ENCODE data around the gene AP2B1.
A peak's percentile ranks its signal among the peaks of the same experiment; 100 is the strongest.

AP2B1 gene

DNA sequence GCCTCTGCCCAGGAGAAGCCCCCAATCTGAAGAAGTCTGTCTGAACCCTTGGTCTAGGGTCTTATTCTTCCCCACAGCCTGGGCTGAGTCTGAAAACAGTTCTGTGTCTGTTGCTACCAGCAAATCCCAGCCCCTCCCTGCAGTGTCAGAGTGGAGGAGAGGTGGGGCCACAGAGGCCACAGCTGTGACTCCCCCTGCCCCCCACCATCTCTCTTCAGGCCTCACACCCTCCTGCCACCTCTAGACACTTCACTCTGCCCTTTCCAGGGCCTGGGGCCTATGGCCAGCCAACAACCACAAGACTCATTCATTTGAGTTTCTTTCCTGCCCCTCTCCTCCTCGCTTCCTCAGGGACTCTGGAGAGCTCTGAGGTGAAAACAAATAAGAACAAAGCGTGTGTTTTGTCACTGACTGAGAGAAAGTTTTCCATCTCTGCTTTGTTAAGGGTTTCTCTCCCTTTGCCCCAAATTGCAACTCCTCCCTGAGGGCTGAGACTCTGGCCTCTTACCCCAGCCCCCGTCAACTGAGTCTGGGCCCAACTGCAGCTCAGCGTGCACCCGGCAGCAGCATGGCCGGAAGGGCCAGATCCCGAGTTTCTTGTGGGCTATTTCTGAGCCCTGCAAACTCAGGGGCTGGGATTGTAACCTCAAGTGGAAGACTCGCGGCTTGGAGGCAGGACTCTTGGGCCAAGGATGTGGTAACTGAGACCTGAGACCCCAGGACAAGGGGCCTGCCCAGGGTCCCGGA, 186.7 kb downstream of the AP2B1 start:
- Histone ChIP-seq H3K4me1 (ENCODE audit: control insufficient read depth in 2 of 2, insufficient read depth in 2 of 2, low read length in 2 of 2) (peaks cover 28 to 29% of the 10 kb centered on the region in 2 donors), H3K27me3 (ENCODE audit: control insufficient read depth in 2 of 2, insufficient read depth in 2 of 2, low read length in 2 of 2) (no peaks in the 10 kb centered on the region), H3K36me3 (ENCODE audit: control insufficient read depth in 2 of 2, insufficient read depth in 2 of 2, low read length in 2 of 2) (peaks cover 2 to 4% of the 10 kb centered on the region in 2 donors), H3K9ac (ENCODE audit: low read depth in 1 of 2, low read length in 2 of 2) (peak overlapping the region in 1 of 2 donors; percentile 45), H3K4me3 (ENCODE audit: low read length in 2 of 2) (no peak overlapping the region), H3K27ac (ENCODE audit: low read depth in 2 of 2, low read length in 2 of 2) (peak overlapping the region; percentile 65 to 78), H3K9me3 (ENCODE audit: control insufficient read depth in 2 of 2, low read length in 2 of 2) (no peaks in the 10 kb centered on the region)

DNA sequence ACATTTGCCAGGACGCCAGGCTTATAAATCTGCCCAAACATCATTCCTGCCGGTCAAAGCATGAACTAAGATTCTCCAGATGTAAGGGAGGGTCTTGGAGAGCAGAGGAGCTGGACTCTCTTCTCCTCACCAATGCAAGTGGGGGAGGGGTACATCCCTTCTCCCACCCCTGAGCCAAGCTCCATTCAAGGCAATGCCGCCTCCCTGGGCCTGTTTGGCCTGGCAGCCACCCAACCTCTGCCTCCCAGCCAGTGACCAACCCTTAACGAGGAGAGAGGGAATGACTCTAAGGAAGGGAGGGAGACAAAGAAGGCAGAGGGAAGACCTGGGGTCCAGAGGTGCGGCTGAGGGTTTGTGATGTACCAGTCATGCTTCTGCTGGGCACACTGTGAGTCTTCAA, 187.4 kb downstream of the AP2B1 start:
- H3K9me3 ChIP-seq (ENCODE audit: control insufficient read depth in 2 of 2, low read length in 2 of 2), result no peaks in the 10 kb centered on the region
- H3K4me1 ChIP-seq (ENCODE audit: control insufficient read depth in 2 of 2, insufficient read depth in 2 of 2, low read length in 2 of 2), result peaks cover 28 to 29% of the 10 kb centered on the region in 2 donors
- H3K27ac ChIP-seq (ENCODE audit: low read depth in 2 of 2, low read length in 2 of 2), result peak overlapping the region; percentile 65 to 78
- H3K4me3 ChIP-seq (ENCODE audit: low read length in 2 of 2), result peak overlapping the region in 1 of 2 donors; percentile 9
- H3K9ac ChIP-seq (ENCODE audit: low read depth in 1 of 2, low read length in 2 of 2), result peak overlapping the region; percentile 17 to 45
- no peaks in the 10 kb centered on the region for H3K27me3 ChIP-seq (ENCODE audit: control insufficient read depth in 2 of 2, insufficient read depth in 2 of 2, low read length in 2 of 2)
- H3K36me3 ChIP-seq (ENCODE audit: control insufficient read depth in 2 of 2, insufficient read depth in 2 of 2, low read length in 2 of 2), result peaks cover 5 to 7% of the 10 kb centered on the region in 2 donors

DNA sequence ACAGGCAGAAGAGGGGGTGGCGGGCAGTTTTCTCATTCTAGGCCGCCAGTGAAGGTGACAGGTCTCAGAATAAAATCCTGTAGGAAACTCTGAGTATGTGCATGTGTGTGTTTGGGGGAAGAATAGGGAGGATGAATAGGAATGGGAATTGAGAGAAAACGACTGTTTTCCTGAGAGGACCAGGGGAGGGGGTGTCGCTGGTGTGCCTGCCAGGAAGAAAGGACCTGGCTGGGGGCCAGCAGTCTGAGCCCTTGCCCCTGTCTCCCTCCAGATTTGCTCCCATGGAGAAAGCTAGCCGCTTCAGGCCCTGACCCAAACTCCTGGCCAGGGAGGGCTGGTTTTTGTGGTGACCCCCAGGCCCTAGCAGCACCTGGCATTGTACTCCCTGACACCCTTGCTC, 187.9 kb downstream of the AP2B1 start:
- H3K27me3 ChIP-seq (ENCODE audit: control insufficient read depth in 2 of 2, insufficient read depth in 2 of 2, low read length in 2 of 2), result no peaks in the 10 kb centered on the region
- H3K9me3 ChIP-seq (ENCODE audit: control insufficient read depth in 2 of 2, low read length in 2 of 2), result no peaks in the 10 kb centered on the region
- peak overlapping the region; percentile 65 to 78 for H3K27ac ChIP-seq (ENCODE audit: low read depth in 2 of 2, low read length in 2 of 2)
- H3K4me3 ChIP-seq (ENCODE audit: low read length in 2 of 2), result peak overlapping the region in 1 of 2 donors; percentile 9
- H3K36me3 ChIP-seq (ENCODE audit: control insufficient read depth in 2 of 2, insufficient read depth in 2 of 2, low read length in 2 of 2), result peaks cover 5 to 8% of the 10 kb centered on the region in 2 donors
- H3K9ac ChIP-seq (ENCODE audit: low read depth in 1 of 2, low read length in 2 of 2), result peak overlapping the region; percentile 17 to 45
- peaks cover 28 to 29% of the 10 kb centered on the region in 2 donors for H3K4me1 ChIP-seq (ENCODE audit: control insufficient read depth in 2 of 2, insufficient read depth in 2 of 2, low read length in 2 of 2)

DNA sequence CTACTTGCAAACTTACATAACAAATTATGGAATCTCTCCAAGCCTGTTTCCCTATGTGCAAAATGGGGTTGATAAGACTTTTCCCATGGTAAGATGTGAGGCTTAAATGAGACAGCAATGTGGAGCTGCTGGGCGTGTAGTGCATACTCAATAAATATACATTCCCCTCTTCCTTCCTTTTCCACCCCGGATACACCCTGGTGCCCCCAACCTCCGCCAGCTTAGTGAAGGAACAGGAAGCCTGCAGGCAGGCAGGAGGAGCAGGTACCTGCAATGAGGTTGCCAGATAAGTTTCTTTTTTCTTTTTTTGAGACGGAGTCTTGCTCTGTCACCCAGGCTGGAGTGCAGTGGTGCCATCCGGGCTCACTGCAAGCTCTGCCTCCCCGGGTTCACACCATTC, 188.5 kb downstream of the AP2B1 start:
- Histone ChIP-seq H3K4me1 (ENCODE audit: control insufficient read depth in 2 of 2, insufficient read depth in 2 of 2, low read length in 2 of 2) (peaks cover 28 to 29% of the 10 kb centered on the region in 2 donors), H3K9ac (ENCODE audit: low read depth in 1 of 2, low read length in 2 of 2) (peak overlapping the region in 1 of 2 donors; percentile 45), H3K4me3 (ENCODE audit: low read length in 2 of 2) (no peak overlapping the region), H3K9me3 (ENCODE audit: control insufficient read depth in 2 of 2, low read length in 2 of 2) (no peaks in the 10 kb centered on the region), H3K36me3 (ENCODE audit: control insufficient read depth in 2 of 2, insufficient read depth in 2 of 2, low read length in 2 of 2) (peaks cover 5 to 8% of the 10 kb centered on the region in 2 donors), H3K27ac (ENCODE audit: low read depth in 2 of 2, low read length in 2 of 2) (peak overlapping the region; percentile 65 to 78), H3K27me3 (ENCODE audit: control insufficient read depth in 2 of 2, insufficient read depth in 2 of 2, low read length in 2 of 2) (no peaks in the 10 kb centered on the region)
